OCI-LY7 (cell line): ENCODE results near the gene PAQR4.
"Not testable (repeated sequence)": the region's sequence is repeated elsewhere in the genome, so short reads cannot be mapped to it uniquely, and the experiment has no call there.

Source experiments
- EZH2phosphoT487 ChIP-seq: fragments of 200-600 bp; sonication (generic); IDR thresholded peaks from 2 replicates; pipeline ENCODE4 v1.6.1; 2018; ENCODE audit warnings: low read depth, borderline replicate concordance, mild to moderate bottlenecking, mixed run types, antibody characterized with exemption, low read length, moderate library complexity, mixed read lengths
- TF ChIP-seq, protein P1 (sequence below): fragments of 200-600 bp; sonication (generic); conservative IDR thresholded peaks from 2 replicates; pipeline ENCODE4 v1.5.1; 2014; ENCODE audit warnings: mild to moderate bottlenecking, antibody characterized with exemption, low read length, moderate library complexity, mixed read lengths

DNA sequence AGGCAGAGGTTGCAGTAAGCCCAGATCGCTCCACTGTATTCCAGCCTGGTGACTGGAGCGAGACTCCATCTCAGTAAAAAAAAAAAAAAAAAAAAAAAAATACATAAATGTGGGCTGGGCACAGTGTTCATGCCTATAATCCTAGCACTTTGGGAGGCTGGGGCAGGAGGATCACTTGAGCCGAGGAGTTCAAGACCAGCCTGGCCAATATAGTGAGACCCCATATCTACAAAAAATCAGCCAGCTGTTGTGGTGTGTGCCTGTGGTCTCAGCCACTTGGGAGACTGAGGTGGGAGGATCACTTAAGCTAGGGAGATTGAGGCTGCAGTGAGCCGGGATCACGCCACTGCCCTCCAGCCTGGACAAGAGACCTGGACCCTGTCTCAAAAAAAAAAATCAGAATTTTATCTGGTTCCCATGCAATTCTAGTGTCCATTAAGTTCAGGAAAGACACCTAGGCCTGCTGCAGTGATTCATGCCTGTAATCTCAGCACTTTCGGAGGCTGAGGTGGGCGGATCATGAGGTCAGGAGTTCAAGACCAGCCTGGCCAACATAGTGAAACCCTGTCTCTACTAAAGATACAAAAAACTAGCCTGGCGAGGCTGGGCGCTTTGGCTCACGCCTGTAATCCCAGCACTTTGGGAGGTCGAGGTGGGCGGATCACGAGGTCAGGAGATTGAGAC lies 37.8 kb upstream of the PAQR4 start:
- TF ChIP-seq, protein P1, sequence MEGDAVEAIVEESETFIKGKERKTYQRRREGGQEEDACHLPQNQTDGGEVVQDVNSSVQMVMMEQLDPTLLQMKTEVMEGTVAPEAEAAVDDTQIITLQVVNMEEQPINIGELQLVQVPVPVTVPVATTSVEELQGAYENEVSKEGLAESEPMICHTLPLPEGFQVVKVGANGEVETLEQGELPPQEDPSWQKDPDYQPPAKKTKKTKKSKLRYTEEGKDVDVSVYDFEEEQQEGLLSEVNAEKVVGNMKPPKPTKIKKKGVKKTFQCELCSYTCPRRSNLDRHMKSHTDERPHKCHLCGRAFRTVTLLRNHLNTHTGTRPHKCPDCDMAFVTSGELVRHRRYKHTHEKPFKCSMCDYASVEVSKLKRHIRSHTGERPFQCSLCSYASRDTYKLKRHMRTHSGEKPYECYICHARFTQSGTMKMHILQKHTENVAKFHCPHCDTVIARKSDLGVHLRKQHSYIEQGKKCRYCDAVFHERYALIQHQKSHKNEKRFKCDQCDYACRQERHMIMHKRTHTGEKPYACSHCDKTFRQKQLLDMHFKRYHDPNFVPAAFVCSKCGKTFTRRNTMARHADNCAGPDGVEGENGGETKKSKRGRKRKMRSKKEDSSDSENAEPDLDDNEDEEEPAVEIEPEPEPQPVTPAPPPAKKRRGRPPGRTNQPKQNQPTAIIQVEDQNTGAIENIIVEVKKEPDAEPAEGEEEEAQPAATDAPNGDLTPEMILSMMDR = not testable (repeated sequence)
- TF ChIP-seq EZH2phosphoT487 = not testable (repeated sequence)
